Activated T-helper 2 cell treated with anti-CD3 and anti-CD28 coated beads, Interferon-gamma antibody, Interleukin-2, Interleukin-4, amounts not matched to agents 10 μg/mL and 5 μg/mL and 100 μg/mL, durations not matched to agents 14 hours and 24 hours and 36 hours (primary cell): ENCODE measurements around the gene SUPT6H. TPM values are rescaled to one million over a fixed set of nuclear protein-coding genes. Genes with fewer than 3 reads are reported as not detected.
A peak's percentile ranks its signal among the peaks of the same experiment; 100 is the strongest.

ENCODE experiments used
- DNase-seq: peaks from one replicate; pipeline ENCODE4 v3.0.0; 2021; ENCODE audit warnings: low spot score
- H3K27ac Mint-ChIP-seq: one replicate; pipeline ENCODE4 v1.8.0; 2021; ENCODE audit warnings: mixed read lengths
- H3K27me3 Mint-ChIP-seq: one replicate; pipeline ENCODE4 v1.8.0; 2021; ENCODE audit warnings: low read depth, mixed read lengths
- H3K36me3 Mint-ChIP-seq: one replicate; pipeline ENCODE4 v1.8.0; 2021; ENCODE audit warnings: low read depth, mixed read lengths
- H3K4me1 Mint-ChIP-seq: one replicate; pipeline ENCODE4 v1.8.0; 2021; ENCODE audit warnings: low read depth, mixed read lengths
- H3K4me3 Mint-ChIP-seq: one replicate; pipeline ENCODE4 v1.8.0; 2021; ENCODE audit warnings: low read depth, mild to moderate bottlenecking, moderate library complexity, mixed read lengths
- H3K9me3 Mint-ChIP-seq: one replicate; pipeline ENCODE4 v1.8.0; 2021; ENCODE audit warnings: mixed read lengths
- intact Hi-C: fragments of 100-400 bp; cut with micrococcal nuclease; formaldehyde crosslinking; loops from one replicate; pipeline ENCODE4 v1.15.1; 2023
- total RNA-seq: library from RNA; stranded (reverse); gene quantifications from 2 replicates; pipeline ENCODE4 v1.2.3, GENCODE V29; 2022

The SUPT6H gene
- total RNA-seq, 1 donor from 2014 or later: 97.5 TPM

GRCh38 chr17:28738680-28739384 lies 76.8 kb downstream of the SUPT6H start:
- H3K4me3 Mint-ChIP-seq: peak overlapping the region; percentile 42
- H3K9me3 Mint-ChIP-seq: peaks cover 3% of the 10 kb centered on the region
- no peaks in the 10 kb centered on the region for H3K27me3 Mint-ChIP-seq
- peak overlapping the region; percentile 67 for H3K27ac Mint-ChIP-seq
- peaks cover 18% of the 10 kb centered on the region for H3K36me3 Mint-ChIP-seq
- no peak for DNase-seq
- intact Hi-C loops: no loop called here
- H3K4me1 Mint-ChIP-seq: peaks cover 39% of the 10 kb centered on the region

GRCh38 chr17:28740406-28741357 lies 78.7 kb downstream of the SUPT6H start:
- Mint-ChIP-seq H3K9me3 (peaks cover 3% of the 10 kb centered on the region), H3K27me3 (no peaks in the 10 kb centered on the region), H3K27ac (no peak overlapping the region), H3K36me3 (peaks cover 30% of the 10 kb centered on the region), H3K4me1 (peaks cover 32% of the 10 kb centered on the region), H3K4me3 (no peak overlapping the region)
- intact Hi-C loops: no loop called here
- DNase-seq: no peak

- Mint-ChIP-seq H3K4me1 (peaks cover 32% of the 10 kb centered on the region), H3K27me3 (no peaks in the 10 kb centered on the region), H3K27ac (no peak overlapping the region), H3K9me3 (peaks cover 3% of the 10 kb centered on the region), H3K4me3 (no peak overlapping the region), H3K36me3 (peaks cover 40% of the 10 kb centered on the region)
- no peak for DNase-seq
- intact Hi-C loops: no loop called here
These were observed 79.6 kb downstream of the SUPT6H start for GRCh38 chr17:28741358-28742349.

- Mint-ChIP-seq H3K36me3 (peaks cover 53% of the 10 kb centered on the region), H3K4me3 (peak within 1 kb of the TSS; percentile 90), H3K27me3 (no peaks in the 10 kb centered on the region), H3K4me1 (peaks cover 27% of the 10 kb centered on the region), H3K9me3 (peaks cover 1% of the 10 kb centered on the region), H3K27ac (peak within 1 kb of the TSS; percentile 81)
- peak; percentile 70 for DNase-seq
- intact Hi-C loops: loop anchor here (1.0 kb wide), 1 partner anchor 15 kb away; the partner anchor contains the start of gene NEK8
These were observed 81.5 kb downstream of the SUPT6H start, which contains the start of gene TRAF4 for GRCh38 chr17:28743243-28744103. TSS of gene TRAF4 (plus strand) at chr17:28744011. CDS start at chr17:28744113, 102 bp downstream.

- Mint-ChIP-seq H3K27ac (peak overlapping the region; percentile 81), H3K9me3 (no peaks in the 10 kb centered on the region), H3K27me3 (no peaks in the 10 kb centered on the region), H3K4me1 (peaks cover 23% of the 10 kb centered on the region), H3K36me3 (peaks cover 55% of the 10 kb centered on the region), H3K4me3 (peak overlapping the region; percentile 90)
- intact Hi-C loops: no loop called here
- peak; percentile 46 for DNase-seq
These were observed 82.3 kb downstream of the SUPT6H start for GRCh38 chr17:28744104-28744971.

- intact Hi-C loops: no loop called here
- Mint-ChIP-seq H3K4me1 (peaks cover 22% of the 10 kb centered on the region), H3K36me3 (peaks cover 57% of the 10 kb centered on the region), H3K27ac (peak overlapping the region; percentile 81), H3K4me3 (peak overlapping the region; percentile 90), H3K9me3 (no peaks in the 10 kb centered on the region), H3K27me3 (no peaks in the 10 kb centered on the region)
- peak; percentile 32 for DNase-seq
These were observed 83.2 kb downstream of the SUPT6H start for GRCh38 chr17:28744972-28745785.

GRCh38 chr17:28745786-28746411 lies 83.9 kb downstream of the SUPT6H start:
- Mint-ChIP-seq H3K27ac (peak overlapping the region; percentile 81), H3K9me3 (no peaks in the 10 kb centered on the region), H3K4me1 (peaks cover 20% of the 10 kb centered on the region), H3K4me3 (peak overlapping the region; percentile 90), H3K27me3 (no peaks in the 10 kb centered on the region), H3K36me3 (peaks cover 59% of the 10 kb centered on the region)
- no peak for DNase-seq
- intact Hi-C loops: no loop called here

- Mint-ChIP-seq H3K4me3 (peak overlapping the region; percentile 90), H3K4me1 (peaks cover 16% of the 10 kb centered on the region), H3K36me3 (peaks cover 64% of the 10 kb centered on the region), H3K27ac (peak overlapping the region; percentile 38), H3K9me3 (no peaks in the 10 kb centered on the region), H3K27me3 (no peaks in the 10 kb centered on the region)
- no peak for DNase-seq
- intact Hi-C loops: no loop called here
These were observed 84.6 kb downstream of the SUPT6H start for GRCh38 chr17:28746611-28747050.

- intact Hi-C loops: no loop called here
- Mint-ChIP-seq H3K36me3 (peaks cover 67% of the 10 kb centered on the region), H3K4me1 (peaks cover 12% of the 10 kb centered on the region), H3K27ac (no peak overlapping the region), H3K4me3 (peak overlapping the region; percentile 17), H3K27me3 (no peaks in the 10 kb centered on the region), H3K9me3 (no peaks in the 10 kb centered on the region)
- DNase-seq: no peak
These were observed 85.2 kb downstream of the SUPT6H start for GRCh38 chr17:28747051-28747691.
